Medulla oblongata (tissue), 1 donor: Measurements from ENCODE around the gene DEXI.
"Not testable (repeated sequence)": the region's sequence is repeated elsewhere in the genome, so short reads cannot be mapped to it uniquely, and the experiment has no call there.

Experiments used
- DNase-seq: peaks from one replicate; pipeline ENCODE4 v3.0.0-alpha.2; 2015; ENCODE audit errors: extremely low spot score

The DEXI gene

GRCh38 chr16:10968498-10968897 is 26.2 kb upstream of the DEXI start:
- DNase-seq, result no peak

- DNase-seq, result no peak
Observed at GRCh38 chr16:10967986-10968385, 25.7 kb upstream of the DEXI start.

GRCh38 chr16:10966559-10966958 is 24.3 kb upstream of the DEXI start:
- not testable (repeated sequence) for DNase-seq

- DNase-seq, result no peak
Observed at GRCh38 chr16:10966129-10966528, 23.9 kb upstream of the DEXI start.

- DNase-seq, result no peak
Observed at GRCh38 chr16:10965440-10966061, 23.3 kb upstream of the DEXI start.

GRCh38 chr16:10964891-10965326 is 22.6 kb upstream of the DEXI start:
- no peak for DNase-seq

GRCh38 chr16:10964039-10964890 is 22.0 kb upstream of the DEXI start:
- DNase-seq, result peak; percentile 90

GRCh38 chr16:10961231-10961630 is 19.0 kb upstream of the DEXI start:
- no peak for DNase-seq

GRCh38 chr16:10959161-10959560 is 16.9 kb upstream of the DEXI start:
- no peak for DNase-seq

GRCh38 chr16:10957771-10958482 is 15.7 kb upstream of the DEXI start:
- no peak for DNase-seq

- DNase-seq, result no peak
Observed at GRCh38 chr16:10954903-10955302, 12.6 kb upstream of the DEXI start.

GRCh38 chr16:10951026-10951425 is 8.8 kb upstream of the DEXI start:
- DNase-seq, result no peak

- DNase-seq, result no peak
Observed at GRCh38 chr16:10950393-10950792, 8.1 kb upstream of the DEXI start.

- peak; percentile 67 for DNase-seq
Observed at GRCh38 chr16:10949424-10949970, 7.2 kb upstream of the DEXI start.

GRCh38 chr16:10947211-10947787 is 5.0 kb upstream of the DEXI start:
- no peak for DNase-seq

GRCh38 chr16:10946308-10946707 is 4.0 kb upstream of the DEXI start:
- no peak for DNase-seq

GRCh38 chr16:10945065-10945787 is 3.0 kb upstream of the DEXI start:
- no peak for DNase-seq

- peak; percentile 98 for DNase-seq
Observed at GRCh38 chr16:10944249-10945064, 2.2 kb upstream of the DEXI start, which contains the start of gene CLEC16A. Gene CLEC16A (plus strand): TSS chr16:10944564. CDS start chr16:10944718, 154 bp downstream.

- DNase-seq, result no peak
Observed at GRCh38 chr16:10943064-10943353, 741 bp upstream of the DEXI start.

GRCh38 chr16:10941935-10942351 is 325 bp downstream of the DEXI start:
- DNase-seq, result not testable (repeated sequence)
